Activated CD8-positive, alpha-beta memory T cell treated with anti-CD3 and anti-CD28 coated beads for 4 hours (primary cell): Measurements from ENCODE around the gene ZNF729.
"Not testable (repeated sequence)": the region's sequence is repeated elsewhere in the genome, so short reads cannot be mapped to it uniquely, and the experiment has no call there.

Source experiments
- DNase-seq, 2 donors: peaks; one replicate each; pipeline ENCODE4 v3.0.0-alpha.2; 2020; ENCODE audit warnings: low read depth in 2 of 2

The ZNF729 gene

GRCh38 chr19:22286151-22286810 is at the start of gene ZNF729:
Gene ZNF729 (plus strand): TSS chr19:22286441. CDS start chr19:22286526, 85 bp downstream.
- DNase-seq: no peak

GRCh38 chr19:22256856-22257255 is 29.4 kb upstream of the ZNF729 start:
- no peak for DNase-seq

- no peak for DNase-seq
Measured at GRCh38 chr19:22257381-22257780, 28.9 kb upstream of the ZNF729 start.

GRCh38 chr19:22257916-22258315 is 28.3 kb upstream of the ZNF729 start:
- no peak for DNase-seq

GRCh38 chr19:22260499-22260898 is 25.7 kb upstream of the ZNF729 start:
- DNase-seq: no peak

- no peak for DNase-seq
Measured at GRCh38 chr19:22261596-22261995, 24.6 kb upstream of the ZNF729 start.

GRCh38 chr19:22263121-22263520 is 23.1 kb upstream of the ZNF729 start:
- no peak for DNase-seq

- DNase-seq: not testable (repeated sequence)
Measured at GRCh38 chr19:22321554-22321953, 35.3 kb downstream of the ZNF729 start.

GRCh38 chr19:22326219-22326618 is 40.0 kb downstream of the ZNF729 start:
- no peak for DNase-seq

GRCh38 chr19:22327321-22327720 is 41.1 kb downstream of the ZNF729 start:
- no peak for DNase-seq

GRCh38 chr19:22331521-22331920 is 45.3 kb downstream of the ZNF729 start:
- no peak for DNase-seq

GRCh38 chr19:22332924-22333323 is 46.7 kb downstream of the ZNF729 start:
- DNase-seq: no peak

GRCh38 chr19:22335716-22336115 is 49.5 kb downstream of the ZNF729 start:
- DNase-seq: no peak

GRCh38 chr19:22354665-22355064 is 68.4 kb downstream of the ZNF729 start:
- no peak for DNase-seq
